ENCODE results near the gene XAB2. TPM values are rescaled to one million over a fixed set of nuclear protein-coding genes. Genes with fewer than 3 reads are reported as not detected.
A peak's percentile ranks its signal among the peaks of the same experiment; 100 is the strongest.

The XAB2 gene
- total RNA-seq, 1 experiment from 2014 or later = 48.0 TPM

DNA sequence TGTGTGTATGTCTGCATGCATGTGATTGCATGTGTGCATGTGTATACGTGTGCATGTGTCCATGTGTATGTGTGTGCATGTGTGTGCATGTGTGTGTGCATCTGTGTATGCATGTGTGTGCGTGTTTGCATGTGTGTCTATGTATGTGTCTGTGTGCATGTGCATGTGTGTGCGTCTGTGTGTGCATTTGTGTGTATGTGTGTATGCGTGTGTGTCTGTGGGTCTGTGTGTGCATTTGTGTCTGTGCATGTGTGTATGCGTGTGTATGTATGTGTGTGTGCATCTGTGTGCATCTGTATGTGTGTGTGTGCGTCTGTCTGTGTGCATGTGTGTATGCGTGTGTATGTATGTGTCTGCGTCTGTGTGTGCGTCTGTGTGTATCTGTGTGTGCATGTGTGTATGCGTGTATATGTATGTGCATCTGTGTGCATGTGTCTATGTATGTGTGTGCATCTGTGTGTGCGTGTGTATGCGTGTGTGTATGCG lies 10.6 kb upstream of the XAB2 start:
- peak overlapping the region in 1 of 2 experiments; percentile 11; a peak in 1 of 5 replicates for H3K4me3 Mint-ChIP-seq
- H2AK5ac ChIP-seq (ENCODE audit: insufficient read length, low read length) = no peak overlapping the region
- H3T11ph ChIP-seq (ENCODE audit: low read length) = no peak overlapping the region
- no peak overlapping the region for H3K14ac ChIP-seq (ENCODE audit: insufficient read depth, low read length)
- H4K20me1 ChIP-seq (ENCODE audit: control insufficient read depth, insufficient read depth, insufficient read length) = no peaks in the 10 kb centered on the region
- no peaks in the 10 kb centered on the region for H3K79me2 ChIP-seq (ENCODE audit: insufficient read depth, low read length)
- H2BK5ac ChIP-seq (ENCODE audit: insufficient read length, low read length) = no peak overlapping the region
- TF ChIP-seq, protein P1, sequence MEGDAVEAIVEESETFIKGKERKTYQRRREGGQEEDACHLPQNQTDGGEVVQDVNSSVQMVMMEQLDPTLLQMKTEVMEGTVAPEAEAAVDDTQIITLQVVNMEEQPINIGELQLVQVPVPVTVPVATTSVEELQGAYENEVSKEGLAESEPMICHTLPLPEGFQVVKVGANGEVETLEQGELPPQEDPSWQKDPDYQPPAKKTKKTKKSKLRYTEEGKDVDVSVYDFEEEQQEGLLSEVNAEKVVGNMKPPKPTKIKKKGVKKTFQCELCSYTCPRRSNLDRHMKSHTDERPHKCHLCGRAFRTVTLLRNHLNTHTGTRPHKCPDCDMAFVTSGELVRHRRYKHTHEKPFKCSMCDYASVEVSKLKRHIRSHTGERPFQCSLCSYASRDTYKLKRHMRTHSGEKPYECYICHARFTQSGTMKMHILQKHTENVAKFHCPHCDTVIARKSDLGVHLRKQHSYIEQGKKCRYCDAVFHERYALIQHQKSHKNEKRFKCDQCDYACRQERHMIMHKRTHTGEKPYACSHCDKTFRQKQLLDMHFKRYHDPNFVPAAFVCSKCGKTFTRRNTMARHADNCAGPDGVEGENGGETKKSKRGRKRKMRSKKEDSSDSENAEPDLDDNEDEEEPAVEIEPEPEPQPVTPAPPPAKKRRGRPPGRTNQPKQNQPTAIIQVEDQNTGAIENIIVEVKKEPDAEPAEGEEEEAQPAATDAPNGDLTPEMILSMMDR (conservative IDR thresholded peaks at IDR 0.05) = no peak
- no peak overlapping the region for H3K9ac ChIP-seq (ENCODE audit: extremely low read depth, insufficient read length, low read length)
- no peak overlapping the region for H3K56ac ChIP-seq (ENCODE audit: insufficient read length, low read depth, low read length)
- WGBS (ENCODE audit: extremely low coverage, insufficient read length, low lambda C conversion rate) = no CpG with 5 or more reads among the region's 13 CpGs
- no peak overlapping the region for H4K8ac ChIP-seq (replicated peaks; ENCODE audit: insufficient read length, low read depth, low read length)
- no peak overlapping the region for H2AFZ ChIP-seq (ENCODE audit: low read length)
- no peak overlapping the region for H3K4me2 ChIP-seq (ENCODE audit: insufficient read depth, insufficient read length, low read length)
- H3K9me3 ChIP-seq (ENCODE audit: control insufficient read depth, low read depth, low read length) = no peaks in the 10 kb centered on the region
- H3K4ac ChIP-seq (ENCODE audit: low read depth, low read length) = no peak overlapping the region
- peaks cover 19% of the 10 kb centered on the region for H3K27me3 Mint-ChIP-seq (ENCODE audit: low read depth)
- H3K27me3 ChIP-seq (ENCODE audit: insufficient read depth, low read length) = peaks cover 15% of the 10 kb centered on the region; the same call in 1 of the 2 replicates
- no peak overlapping the region for H4K5ac ChIP-seq (ENCODE audit: insufficient read length, low read depth, low read length)
- no peak overlapping the region for H2BK15ac ChIP-seq (ENCODE audit: low read depth, low read length)
- H3K36me3 Mint-ChIP-seq (ENCODE audit: insufficient read depth in 1 of 3, low read depth in 3 of 3) = peaks cover 9 to 26% (median 17%) of the 10 kb centered on the region in 3 experiments
- H3K79me1 ChIP-seq (ENCODE audit: insufficient read depth, low read depth, low read length, poor library complexity, severe bottlenecking) = no peaks in the 10 kb centered on the region
- H3K4me1 Mint-ChIP-seq = peaks cover 0 to 13% of the 10 kb centered on the region in 2 experiments; a peak in 2 of 4 replicates
- H4K91ac ChIP-seq (ENCODE audit: insufficient read length, low read depth, low read length) = no peak overlapping the region
- H3K4me1 ChIP-seq (ENCODE audit: insufficient read depth, low read length) = no peaks in the 10 kb centered on the region
- no peak overlapping the region for H2BK20ac ChIP-seq (ENCODE audit: low read depth, low read length, poor library complexity, severe bottlenecking)
- H3K23ac ChIP-seq (ENCODE audit: insufficient read length, low read depth, low read length) = no peak overlapping the region
- H2BK12ac ChIP-seq (ENCODE audit: insufficient read length, low read depth, low read length) = no peak overlapping the region
- H3K23me2 ChIP-seq (ENCODE audit: insufficient read length, low read depth, low read length, poor library complexity, severe bottlenecking) = no peaks in the 10 kb centered on the region
- no peak overlapping the region for H2BK120ac ChIP-seq (ENCODE audit: low read depth, low read length, poor library complexity, severe bottlenecking)
- DNase-seq = no peak
- no peak overlapping the region for H3K27ac Mint-ChIP-seq
- no peaks in the 10 kb centered on the region for H3K9me3 Mint-ChIP-seq
- H3K18ac ChIP-seq (ENCODE audit: insufficient read length, low read depth, low read length) = no peak overlapping the region
- H3K27ac ChIP-seq (ENCODE audit: insufficient read length, low read depth, low read length) = no peak overlapping the region

Data from H9 (cell line).